HCT116 (cell line): Measurements from ENCODE around the gene KLHL17.

Experiments used
- EGR1 ChIP-seq: IDR thresholded peaks from 2 replicates; pipeline ENCODE4 v1.6.1; 2012; ENCODE audit warnings: low read depth
- JUND ChIP-seq: IDR thresholded peaks from 2 replicates; pipeline ENCODE4 v1.6.1; 2012
- SP1 ChIP-seq: IDR thresholded peaks from 2 replicates; pipeline ENCODE4 v1.6.1; 2012; ENCODE audit warnings: low read depth
- ZNF274 ChIP-seq: fragments of 200-500 bp; sonication (Bioruptor generic); IDR thresholded peaks from 2 replicates; pipeline ENCODE4 v1.6.1; 2014; ENCODE audit warnings: mild to moderate bottlenecking, low read depth, low read length, inconsistent platforms
- TF ChIP-seq, protein P1 (sequence below): IDR thresholded peaks from 2 replicates; pipeline ENCODE4 v1.6.1; 2012
- TF ChIP-seq, protein P2 (sequence below), 3 experiments: fragments of 200-600 bp in 1 of 3; sonication (generic) in 1 of 3; IDR thresholded peaks in 2 of 3; conservative IDR thresholded peaks in 1 of 3; 2 replicates each; pipeline ENCODE4 v1.5.1; 2012 to 2017; ENCODE audit warnings: low read depth in 2 of 3, low read length in 2 of 3, antibody characterized with exemption in 1 of 3, borderline replicate concordance in 1 of 3, control low read depth in 1 of 3, mild to moderate bottlenecking in 1 of 3, mixed read lengths in 1 of 3, mixed run types in 1 of 3, moderate library complexity in 1 of 3; ENCODE audit not compliant: insufficient read depth in 1 of 3

DNA sequence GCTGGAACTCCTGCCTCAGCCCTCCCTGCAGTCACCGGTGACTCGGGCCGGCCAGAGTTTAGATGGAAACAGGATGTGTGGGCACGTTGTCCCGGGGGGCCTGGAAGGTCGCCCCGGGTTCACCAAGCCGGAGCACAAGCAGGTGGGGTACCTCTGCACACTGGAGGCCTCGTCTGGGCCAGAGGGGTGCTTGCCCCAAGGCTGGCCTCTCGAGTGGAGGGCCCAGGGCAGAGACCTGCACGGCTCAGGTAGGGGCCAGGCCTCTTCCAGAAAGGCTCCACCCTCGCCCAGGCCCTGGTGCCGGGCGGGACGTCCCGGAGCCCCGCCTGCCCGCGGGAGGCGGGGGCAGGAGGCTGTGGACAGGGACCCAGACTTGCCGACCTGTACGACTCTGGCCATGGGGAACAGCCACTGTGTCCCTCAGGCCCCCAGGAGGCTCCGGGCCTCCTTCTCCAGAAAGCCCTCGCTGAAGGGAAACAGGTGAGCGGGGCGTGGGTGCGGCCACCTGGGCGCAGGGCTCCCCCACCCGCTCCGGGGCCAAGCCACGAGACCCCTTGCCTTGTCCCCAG, 5.8 kb downstream of the KLHL17 start, which contains the start of gene PLEKHN1:
- TF ChIP-seq ZNF274 (no peak), JUND (no peak), SP1 (no peak), EGR1 (no peak)
- TF ChIP-seq, protein P1, sequence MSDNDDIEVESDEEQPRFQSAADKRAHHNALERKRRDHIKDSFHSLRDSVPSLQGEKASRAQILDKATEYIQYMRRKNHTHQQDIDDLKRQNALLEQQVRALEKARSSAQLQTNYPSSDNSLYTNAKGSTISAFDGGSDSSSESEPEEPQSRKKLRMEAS, result no peak
- TF ChIP-seq, protein P2, sequence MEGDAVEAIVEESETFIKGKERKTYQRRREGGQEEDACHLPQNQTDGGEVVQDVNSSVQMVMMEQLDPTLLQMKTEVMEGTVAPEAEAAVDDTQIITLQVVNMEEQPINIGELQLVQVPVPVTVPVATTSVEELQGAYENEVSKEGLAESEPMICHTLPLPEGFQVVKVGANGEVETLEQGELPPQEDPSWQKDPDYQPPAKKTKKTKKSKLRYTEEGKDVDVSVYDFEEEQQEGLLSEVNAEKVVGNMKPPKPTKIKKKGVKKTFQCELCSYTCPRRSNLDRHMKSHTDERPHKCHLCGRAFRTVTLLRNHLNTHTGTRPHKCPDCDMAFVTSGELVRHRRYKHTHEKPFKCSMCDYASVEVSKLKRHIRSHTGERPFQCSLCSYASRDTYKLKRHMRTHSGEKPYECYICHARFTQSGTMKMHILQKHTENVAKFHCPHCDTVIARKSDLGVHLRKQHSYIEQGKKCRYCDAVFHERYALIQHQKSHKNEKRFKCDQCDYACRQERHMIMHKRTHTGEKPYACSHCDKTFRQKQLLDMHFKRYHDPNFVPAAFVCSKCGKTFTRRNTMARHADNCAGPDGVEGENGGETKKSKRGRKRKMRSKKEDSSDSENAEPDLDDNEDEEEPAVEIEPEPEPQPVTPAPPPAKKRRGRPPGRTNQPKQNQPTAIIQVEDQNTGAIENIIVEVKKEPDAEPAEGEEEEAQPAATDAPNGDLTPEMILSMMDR (IDR thresholded peaks at IDR 0.05 in 2 of 3, conservative IDR thresholded peaks at IDR 0.05 in 1 of 3; ENCODE audit: borderline replicate concordance in 1 of 3, insufficient read depth in 1 of 3, low read depth in 2 of 3, low read length in 2 of 3), result no peak
